ENCODE data around the gene LYST. TPM values are rescaled to one million over a fixed set of nuclear protein-coding genes. Genes with fewer than 3 reads are reported as not detected.

LYST gene
- total and polyA plus RNA-seq, 2 of the 8 experiments (the other 6 are each of a cell fraction or from before 2014, with no cell fraction given): 0.29 to 0.58 TPM

DNA sequence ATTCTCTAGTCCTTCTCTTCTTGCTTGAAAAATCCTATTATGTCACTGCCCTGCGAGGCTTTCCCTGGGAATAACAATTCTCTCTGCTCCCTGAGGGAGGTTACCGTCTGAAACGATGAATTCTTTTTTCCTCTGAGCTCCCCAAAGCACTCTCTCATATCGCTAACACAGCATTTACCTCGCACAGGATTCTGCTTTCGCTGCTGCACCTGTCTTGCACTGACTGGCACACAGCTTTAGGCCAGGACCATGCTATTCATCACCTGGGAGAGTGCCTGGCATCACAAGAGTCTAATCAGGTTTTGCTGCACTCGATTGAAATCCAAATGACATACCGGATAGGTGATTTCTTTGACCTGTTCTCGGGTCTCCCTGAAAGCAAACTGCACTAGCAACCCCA is 164.3 kb downstream of the LYST start (continued):
- TF ChIP-seq KDM1A (IDR thresholded peaks at IDR 0.05; ENCODE audit: borderline replicate concordance, low read length): no peak

Measured in H1 (cell line).